ENCODE results near the gene NPHS2. TPM values are rescaled to one million over a fixed set of nuclear protein-coding genes. Genes with fewer than 3 reads are reported as not detected.
A peak's percentile ranks its signal among the peaks of the same experiment; 100 is the strongest.

NPHS2 gene
- total and polyA plus RNA-seq, 2 donors (not counting 3 experiments of a cell fraction or from before 2014, with no cell fraction given) = not detected

GRCh38 chr1:179588425-179589024 is 12.8 kb upstream of the NPHS2 start:
- BruUV-seq (replicated peaks) = no TSS peak

GRCh38 chr1:179587336-179587735 is 11.6 kb upstream of the NPHS2 start:
- intact Hi-C loops (cut with micrococcal nuclease) = no loop called here
- no peak overlapping the region for H2AFZ ChIP-seq (ENCODE audit: low read depth, low read length)
- dilution Hi-C loops (cut with MboI; ENCODE audit: extremely low pct_ligation_motif_present, low sequenced_read_pairs) = no loop called here
- H3K27ac ChIP-seq (ENCODE audit: insufficient read depth, low read depth, low read length) = no peak overlapping the region
- TF ChIP-seq GATA2 (IDR thresholded peaks at IDR 0.05; ENCODE audit: insufficient read depth, insufficient read length, low read depth, low read length) = no peak
- TF ChIP-seq MAX (IDR thresholded peaks at IDR 0.05; ENCODE audit: insufficient read depth, insufficient read length) = no peak
- no peak for TF ChIP-seq JUN (IDR thresholded peaks at IDR 0.05; ENCODE audit: borderline replicate concordance, insufficient read depth, insufficient read length, low read depth)
- no peak for TF ChIP-seq EZH2 (IDR thresholded peaks at IDR 0.05; ENCODE audit: borderline replicate concordance, low read depth, low read length, severe bottlenecking)
- TF ChIP-seq MYC (IDR thresholded peaks at IDR 0.05; ENCODE audit: low read depth, low read length) = no peak
- TF ChIP-seq CTCF (IDR thresholded peaks at IDR 0.05; ENCODE audit: extremely low read depth in 1 of 2, insufficient read depth in 1 of 2, low read depth in 1 of 2, low read length in 2 of 2) = no peak
- TF ChIP-seq FOS (IDR thresholded peaks at IDR 0.05; ENCODE audit: borderline replicate concordance, insufficient read depth, low read length) = no peak
- BruUV-seq (replicated peaks) = no TSS peak
- no peaks in the 10 kb centered on the region for H3K4me1 ChIP-seq (ENCODE audit: control insufficient read depth, extremely low read depth, insufficient read depth, low read length)
- no peaks in the 10 kb centered on the region for H3K9me1 ChIP-seq (replicated peaks; ENCODE audit: control insufficient read depth, extremely low read depth, insufficient read depth, low read length)
- peaks cover 24 to 36% of the 10 kb centered on the region in 2 experiments for H3K27me3 ChIP-seq (ENCODE audit: control insufficient read depth in 2 of 2, insufficient read depth in 2 of 2, low read length in 2 of 2)
- no peaks in the 10 kb centered on the region for H4K20me1 ChIP-seq (replicated peaks; ENCODE audit: control insufficient read depth, extremely low read depth, insufficient read depth, low read length)
- H3K9ac ChIP-seq (replicated peaks; ENCODE audit: extremely low read depth, insufficient read depth, low read length) = no peak overlapping the region
- H3K4me3 ChIP-seq (replicated peaks in 1 of 3; ENCODE audit: insufficient read depth in 1 of 3, low read depth in 1 of 3, low read length in 3 of 3) = no peak overlapping the region
- no peaks in the 10 kb centered on the region for H3K79me2 ChIP-seq (ENCODE audit: control insufficient read depth, insufficient read depth, low read length)
- no peak for FAIRE-seq
- H3K36me3 ChIP-seq (ENCODE audit: control insufficient read depth in 2 of 2, extremely low read depth in 1 of 2, insufficient read depth in 2 of 2, low read length in 2 of 2) = no peaks in the 10 kb centered on the region
- DNase-seq (ENCODE audit: low read depth, low spot score) = no peak
- CTCF ChIA-PET = interaction anchor here (1.7 kb wide), 1 partner anchor 13 kb away, joined by 7 read pairs; no protein-coding TSS in a partner anchor
- POLR2A ChIA-PET = no interaction called here
- H3K4me2 ChIP-seq (ENCODE audit: insufficient read depth, low read length) = no peak overlapping the region
- H3K9me3 ChIP-seq (replicated peaks; ENCODE audit: control insufficient read depth, insufficient read depth, low read length) = no peaks in the 10 kb centered on the region

More at GRCh38 chr1:179588425-179589024, 12.8 kb upstream of the NPHS2 start:
- H3K4me2 ChIP-seq (ENCODE audit: insufficient read depth, low read length) = no peak overlapping the region
- no peak overlapping the region for H3K9ac ChIP-seq (replicated peaks; ENCODE audit: extremely low read depth, insufficient read depth, low read length)
- DNase-seq (ENCODE audit: low read depth, low spot score) (no peak), FAIRE-seq (no peak)
- H3K27me3 ChIP-seq (ENCODE audit: control insufficient read depth in 2 of 2, insufficient read depth in 2 of 2, low read length in 2 of 2) = peaks cover 33 to 44% of the 10 kb centered on the region in 2 experiments
- H3K79me2 ChIP-seq (ENCODE audit: control insufficient read depth, insufficient read depth, low read length) = no peaks in the 10 kb centered on the region
- no peaks in the 10 kb centered on the region for H3K4me1 ChIP-seq (ENCODE audit: control insufficient read depth, extremely low read depth, insufficient read depth, low read length)
- H3K9me3 ChIP-seq (replicated peaks; ENCODE audit: control insufficient read depth, insufficient read depth, low read length) = no peaks in the 10 kb centered on the region
- H3K9me1 ChIP-seq (replicated peaks; ENCODE audit: control insufficient read depth, extremely low read depth, insufficient read depth, low read length) = no peaks in the 10 kb centered on the region
- dilution Hi-C loops (cut with MboI; ENCODE audit: extremely low pct_ligation_motif_present, low sequenced_read_pairs) = no loop called here
- no peak overlapping the region for H3K4me3 ChIP-seq (replicated peaks in 1 of 3; ENCODE audit: insufficient read depth in 1 of 3, low read depth in 1 of 3, low read length in 3 of 3)
- no peaks in the 10 kb centered on the region for H3K36me3 ChIP-seq (ENCODE audit: control insufficient read depth in 2 of 2, extremely low read depth in 1 of 2, insufficient read depth in 2 of 2, low read length in 2 of 2)
- intact Hi-C loops (cut with micrococcal nuclease) = no loop called here
- CTCF ChIA-PET = no interaction called here
- TF ChIP-seq MYC (IDR thresholded peaks at IDR 0.05; ENCODE audit: low read depth, low read length) = no peak
- TF ChIP-seq JUN (IDR thresholded peaks at IDR 0.05; ENCODE audit: borderline replicate concordance, insufficient read depth, insufficient read length, low read depth) = peak; percentile 22
- POLR2A ChIA-PET = no interaction called here
- H2AFZ ChIP-seq (ENCODE audit: low read depth, low read length) = no peak overlapping the region
- H3K27ac ChIP-seq (ENCODE audit: insufficient read depth, low read depth, low read length) = no peak overlapping the region
- H4K20me1 ChIP-seq (replicated peaks; ENCODE audit: control insufficient read depth, extremely low read depth, insufficient read depth, low read length) = no peaks in the 10 kb centered on the region
